Activated naive CD8-positive, alpha-beta T cell treated with anti-CD3 and anti-CD28 coated beads, Interleukin-2, amount 50 U/mL, for 24 hours (primary cell): ENCODE measurements around the gene MACC1.

Source experiments
- ATAC-seq: fragments of 150-1000 bp; cut with Tn5 transposase; one replicate; pipeline ENCODE4 v1.10.0; 2021
- DNase-seq: peaks from one replicate; pipeline ENCODE4 v3.0.0; 2021
- H3K27ac Mint-ChIP-seq: one replicate; pipeline ENCODE4 v1.8.0; 2021; ENCODE audit warnings: mild to moderate bottlenecking, mixed read lengths
- H3K27me3 Mint-ChIP-seq: one replicate; pipeline ENCODE4 v1.8.0; 2021; ENCODE audit warnings: mixed read lengths
- H3K36me3 Mint-ChIP-seq: one replicate; pipeline ENCODE4 v1.8.0; 2021; ENCODE audit warnings: low read depth, mixed read lengths
- H3K4me1 Mint-ChIP-seq: one replicate; pipeline ENCODE4 v1.8.0; 2021; ENCODE audit warnings: mixed read lengths
- H3K4me3 Mint-ChIP-seq: one replicate; pipeline ENCODE4 v1.8.0; 2021; ENCODE audit warnings: mild to moderate bottlenecking, moderate library complexity, mixed read lengths
- H3K9me3 Mint-ChIP-seq: one replicate; pipeline ENCODE4 v1.8.0; 2021; ENCODE audit warnings: mixed read lengths

MACC1 gene

GRCh38 chr7:20095862-20096261 lies 121.3 kb downstream of the MACC1 start:
- Mint-ChIP-seq H3K9me3 (peaks cover 17% of the 10 kb centered on the region), H3K27me3 (no peaks in the 10 kb centered on the region), H3K4me1 (no peaks in the 10 kb centered on the region), H3K27ac (no peak overlapping the region), H3K36me3 (no peaks in the 10 kb centered on the region), H3K4me3 (no peak overlapping the region)
- no peak for ATAC-seq
- DNase-seq: no peak

- Mint-ChIP-seq H3K4me3 (no peak overlapping the region), H3K27ac (no peak overlapping the region), H3K4me1 (no peaks in the 10 kb centered on the region), H3K9me3 (peaks cover 20% of the 10 kb centered on the region), H3K36me3 (no peaks in the 10 kb centered on the region), H3K27me3 (no peaks in the 10 kb centered on the region)
- ATAC-seq (no peak), DNase-seq (no peak)
Measured at GRCh38 chr7:20095436-20095835, 121.7 kb downstream of the MACC1 start.

GRCh38 chr7:20089431-20089830 lies 127.8 kb downstream of the MACC1 start:
- ATAC-seq (no peak), DNase-seq (no peak)
- H3K36me3 Mint-ChIP-seq: no peaks in the 10 kb centered on the region
- H3K9me3 Mint-ChIP-seq: peaks cover 17% of the 10 kb centered on the region
- H3K4me1 Mint-ChIP-seq: no peaks in the 10 kb centered on the region
- H3K27ac Mint-ChIP-seq: no peak overlapping the region
- no peaks in the 10 kb centered on the region for H3K27me3 Mint-ChIP-seq
- H3K4me3 Mint-ChIP-seq: no peak overlapping the region

- Mint-ChIP-seq H3K27me3 (no peaks in the 10 kb centered on the region), H3K4me1 (no peaks in the 10 kb centered on the region), H3K36me3 (no peaks in the 10 kb centered on the region), H3K4me3 (no peak overlapping the region), H3K9me3 (peaks cover 4% of the 10 kb centered on the region), H3K27ac (no peak overlapping the region)
- no peak for DNase-seq
- no peak for ATAC-seq
Measured at GRCh38 chr7:20085086-20085485, 132.1 kb downstream of the MACC1 start.
